Fibroblast of lung (primary cell): Measurements from ENCODE around the gene FBN1.

Source experiments
- CTCF ChIP-seq, 2 donors: IDR thresholded peaks in 1 of 2; conservative IDR thresholded peaks in 1 of 2; 1 replicate in 1 of 2; 2 replicates in 1 of 2; pipeline ENCODE4 v1.5.1; 2011 to 2012; ENCODE audit warnings: low read length in 2 of 2, control low read depth in 1 of 2, inconsistent platforms in 1 of 2, low read depth in 1 of 2, mild to moderate bottlenecking in 1 of 2
- EZH2 ChIP-seq: IDR thresholded peaks from 2 replicates; pipeline ENCODE4 v1.5.1; 2012; ENCODE audit warnings: low read length, control low read depth, mild to moderate bottlenecking; ENCODE audit errors: missing control alignments

GRCh38 chr15:48590723-48591122 is 54.8 kb downstream of the FBN1 start:
- no peak for TF ChIP-seq CTCF (conservative IDR thresholded peaks at IDR 0.05 in 1 of 2, IDR thresholded peaks at IDR 0.05 in 1 of 2; ENCODE audit: low read depth in 1 of 2, low read length in 2 of 2)
- no peak for TF ChIP-seq EZH2
